Smooth muscle cell (in vitro differentiated cells): ENCODE results near the gene PTPRN2. TPM values are rescaled to one million over a fixed set of nuclear protein-coding genes. Genes with fewer than 3 reads are reported as not detected.

Experiments
- DNase-seq: peaks from one replicate; lab custom pipeline; 2025; ENCODE audit not compliant: unreplicated experiment; lab: John Stamatoyannopoulos, UW
- H2AFZ ChIP-seq: fragments of 200-600 bp; sonication (generic); 2 replicates; pipeline ENCODE4 v1.6.0; 2016; ENCODE audit warnings: antibody characterized with exemption, low read depth, mild to moderate bottlenecking
- H3F3A ChIP-seq: fragments of 200-600 bp; sonication (generic); 2 replicates; pipeline ENCODE4 v1.6.0; 2017; ENCODE audit warnings: antibody characterized with exemption, low read depth
- H3K27ac ChIP-seq: fragments of 200-600 bp; sonication (generic); 2 replicates; pipeline ENCODE4 v1.5.1; 2016; ENCODE audit warnings: low read depth, mild to moderate bottlenecking
- H3K27me3 ChIP-seq: fragments of 200-600 bp; sonication (generic); 2 replicates; pipeline ENCODE4 v1.6.1; 2016; ENCODE audit warnings: low read depth, mild to moderate bottlenecking
- H3K36me3 ChIP-seq: fragments of 200-600 bp; sonication (generic); 2 replicates; pipeline ENCODE4 v1.5.1; 2016; ENCODE audit warnings: low read depth
- H3K4me1 ChIP-seq: fragments of 200-600 bp; sonication (generic); 2 replicates; pipeline ENCODE4 v1.5.1; 2016; ENCODE audit warnings: low read depth
- H3K4me2 ChIP-seq: fragments of 200-600 bp; sonication (generic); 2 replicates; pipeline ENCODE4 v1.6.0; 2016; ENCODE audit warnings: mild to moderate bottlenecking
- H3K4me3 ChIP-seq: fragments of 200-600 bp; sonication (generic); 2 replicates; pipeline ENCODE4 v1.5.1; 2016; ENCODE audit warnings: mild to moderate bottlenecking
- H3K79me2 ChIP-seq: fragments of 200-600 bp; sonication (generic); 2 replicates; pipeline ENCODE4 v1.6.0; 2016; ENCODE audit warnings: low read depth, mild to moderate bottlenecking
- H3K9ac ChIP-seq: fragments of 200-600 bp; sonication (generic); 2 replicates; pipeline ENCODE4 v1.6.0; 2016; ENCODE audit warnings: low read depth
- H3K9me3 ChIP-seq: fragments of 200-600 bp; sonication (generic); replicated peaks from 2 replicates; pipeline ENCODE4 v1.5.1; 2016; ENCODE audit warnings: low read depth
- H4K20me1 ChIP-seq: fragments of 200-600 bp; sonication (generic); 2 replicates; pipeline ENCODE4 v1.6.0; 2016; ENCODE audit warnings: low read depth
- WGBS: methylation state at CpG from one replicate; pipeline ENCODE4 v1.1.7; 2016; ENCODE audit warnings: low lambda C conversion rate; 5-methylcytosine and 5-hydroxymethylcytosine counted together
- polyA plus RNA-seq: library from polyadenylated mRNA; unstranded; fragments of >200 nt; fragmentation: Nextera tagmentation; extraction: Ambion mirVana; gene quantifications from 2 replicates; pipeline ENCODE4 v1.2.1, GENCODE V29; 2016
- total RNA-seq: library from RNA; depleted of rRNA; stranded (reverse); fragments of >200 nt; gene quantifications from 2 replicates; pipeline ENCODE4 v1.2.3, GENCODE V29; 2014
- TF ChIP-seq, protein P1 (sequence below): fragments of 200-600 bp; sonication (generic); IDR thresholded peaks from 2 replicates; pipeline ENCODE4 v1.5.1; 2017; ENCODE audit warnings: borderline replicate concordance, mild to moderate bottlenecking, antibody characterized with exemption; ENCODE audit not compliant: insufficient read depth, poor library complexity, severe bottlenecking

PTPRN2 gene
- total and polyA plus RNA-seq, 2 experiments from 2014 or later, result 0.09 to 0.87 TPM

DNA sequence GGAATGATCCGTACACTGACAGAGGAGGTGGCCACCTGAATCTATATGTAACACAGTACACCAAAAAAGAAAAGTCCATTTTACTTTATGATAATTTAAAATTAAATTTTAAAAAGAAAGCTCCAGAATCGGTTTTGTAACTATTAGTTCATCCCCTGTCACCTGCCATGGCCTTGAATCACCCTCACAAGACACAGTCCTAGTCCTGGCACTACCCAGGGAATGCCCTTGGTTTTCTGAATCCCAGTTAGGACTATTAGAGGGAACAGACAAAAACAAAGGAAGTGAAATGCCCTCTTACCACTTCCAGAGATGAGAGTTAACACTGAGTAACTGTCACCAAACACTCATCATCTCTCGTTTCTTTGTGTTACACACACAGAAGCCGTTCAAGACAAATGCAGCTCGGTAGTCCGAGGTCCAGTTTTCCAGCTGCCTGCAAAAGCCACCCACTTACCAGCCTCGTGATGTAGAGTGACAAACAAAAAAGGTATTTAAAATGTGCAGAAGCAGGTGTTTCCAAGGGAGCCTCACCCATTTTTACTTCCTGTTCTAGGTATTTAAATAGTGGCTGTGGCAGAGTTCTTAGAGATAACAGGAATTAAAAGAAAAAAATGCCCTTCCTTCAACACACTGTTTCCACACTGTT is 6.1 kb downstream of the PTPRN2 start:
- no peak for DNase-seq

DNA sequence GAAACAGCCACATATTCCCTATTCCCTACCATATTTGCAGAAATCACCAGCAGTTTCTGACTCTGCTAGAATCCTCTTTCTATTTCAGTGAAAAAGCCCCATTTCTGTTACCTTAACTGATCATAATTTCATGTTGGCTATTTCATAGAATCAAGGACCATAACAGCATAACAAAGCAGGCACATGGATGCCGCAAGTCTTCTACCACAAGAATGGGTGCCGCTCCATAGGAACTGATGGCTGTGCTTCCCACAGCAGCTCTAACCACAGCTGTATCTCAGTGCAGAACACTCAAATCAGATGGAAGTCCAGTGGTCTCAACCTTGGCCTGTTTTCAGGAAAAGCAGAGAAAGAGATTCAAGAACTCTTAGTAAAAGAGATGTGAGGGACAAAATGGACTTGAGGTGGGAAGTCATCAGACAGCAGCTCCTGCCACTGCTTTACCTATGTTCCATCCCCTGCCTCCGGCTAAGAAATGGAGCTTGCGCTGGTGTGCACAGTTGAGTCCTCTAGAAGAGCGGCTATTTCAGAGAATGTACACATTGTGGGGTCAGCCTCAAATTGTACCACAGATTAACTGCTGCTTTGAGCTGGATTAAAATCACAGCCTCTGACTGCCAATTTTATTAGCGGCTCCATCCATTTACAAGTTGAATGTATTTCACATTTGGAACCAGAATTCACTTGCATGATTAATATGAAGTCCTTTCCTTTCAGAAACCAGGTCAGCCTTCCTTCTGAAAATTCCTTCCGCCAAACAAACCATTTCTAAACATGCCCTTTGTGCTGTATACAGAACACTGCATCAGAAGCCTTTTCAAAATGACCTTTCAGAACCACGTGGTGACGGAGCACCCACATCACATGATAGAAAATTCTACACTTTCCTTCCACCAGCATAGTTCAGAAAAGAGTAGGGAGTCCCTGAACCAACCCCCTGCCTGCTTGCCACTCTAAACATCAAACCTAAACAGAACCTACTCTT is 7.7 kb downstream of the PTPRN2 start:
- H2AFZ ChIP-seq, result no peak overlapping the region
- H3K9ac ChIP-seq, result no peak overlapping the region
- H3K4me1 ChIP-seq, result no peaks in the 10 kb centered on the region
- H3K27ac ChIP-seq, result no peak overlapping the region
- no peaks in the 10 kb centered on the region for H3K9me3 ChIP-seq
- TF ChIP-seq, protein P1, sequence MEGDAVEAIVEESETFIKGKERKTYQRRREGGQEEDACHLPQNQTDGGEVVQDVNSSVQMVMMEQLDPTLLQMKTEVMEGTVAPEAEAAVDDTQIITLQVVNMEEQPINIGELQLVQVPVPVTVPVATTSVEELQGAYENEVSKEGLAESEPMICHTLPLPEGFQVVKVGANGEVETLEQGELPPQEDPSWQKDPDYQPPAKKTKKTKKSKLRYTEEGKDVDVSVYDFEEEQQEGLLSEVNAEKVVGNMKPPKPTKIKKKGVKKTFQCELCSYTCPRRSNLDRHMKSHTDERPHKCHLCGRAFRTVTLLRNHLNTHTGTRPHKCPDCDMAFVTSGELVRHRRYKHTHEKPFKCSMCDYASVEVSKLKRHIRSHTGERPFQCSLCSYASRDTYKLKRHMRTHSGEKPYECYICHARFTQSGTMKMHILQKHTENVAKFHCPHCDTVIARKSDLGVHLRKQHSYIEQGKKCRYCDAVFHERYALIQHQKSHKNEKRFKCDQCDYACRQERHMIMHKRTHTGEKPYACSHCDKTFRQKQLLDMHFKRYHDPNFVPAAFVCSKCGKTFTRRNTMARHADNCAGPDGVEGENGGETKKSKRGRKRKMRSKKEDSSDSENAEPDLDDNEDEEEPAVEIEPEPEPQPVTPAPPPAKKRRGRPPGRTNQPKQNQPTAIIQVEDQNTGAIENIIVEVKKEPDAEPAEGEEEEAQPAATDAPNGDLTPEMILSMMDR, result no peak
- H3K27me3 ChIP-seq, result peaks cover 14% of the 10 kb centered on the region
- no peak overlapping the region for H3K4me3 ChIP-seq
- no peaks in the 10 kb centered on the region for H3F3A ChIP-seq
- no peaks in the 10 kb centered on the region for H4K20me1 ChIP-seq
- no peak for DNase-seq
- WGBS, result 85% methylated on average over 9 of the region's 9 CpGs
- H3K36me3 ChIP-seq, result no peaks in the 10 kb centered on the region
- no peak overlapping the region for H3K4me2 ChIP-seq
- no peaks in the 10 kb centered on the region for H3K79me2 ChIP-seq

More for the DNA sequence above, 6.1 kb downstream of the PTPRN2 start:
- no peak overlapping the region for H3K4me2 ChIP-seq
- H3K9ac ChIP-seq, result no peak overlapping the region
- TF ChIP-seq, protein P1, result no peak
- no peaks in the 10 kb centered on the region for H4K20me1 ChIP-seq
- H2AFZ ChIP-seq, result no peak overlapping the region
- no peaks in the 10 kb centered on the region for H3K4me1 ChIP-seq
- no peaks in the 10 kb centered on the region for H3K9me3 ChIP-seq
- peaks cover 30% of the 10 kb centered on the region for H3K27me3 ChIP-seq
- H3K79me2 ChIP-seq, result no peaks in the 10 kb centered on the region
- no peaks in the 10 kb centered on the region for H3F3A ChIP-seq
- H3K36me3 ChIP-seq, result no peaks in the 10 kb centered on the region
- no peak overlapping the region for H3K4me3 ChIP-seq
- WGBS, result 75% methylated on average over 7 of the region's 7 CpGs
- H3K27ac ChIP-seq, result no peak overlapping the region

DNA sequence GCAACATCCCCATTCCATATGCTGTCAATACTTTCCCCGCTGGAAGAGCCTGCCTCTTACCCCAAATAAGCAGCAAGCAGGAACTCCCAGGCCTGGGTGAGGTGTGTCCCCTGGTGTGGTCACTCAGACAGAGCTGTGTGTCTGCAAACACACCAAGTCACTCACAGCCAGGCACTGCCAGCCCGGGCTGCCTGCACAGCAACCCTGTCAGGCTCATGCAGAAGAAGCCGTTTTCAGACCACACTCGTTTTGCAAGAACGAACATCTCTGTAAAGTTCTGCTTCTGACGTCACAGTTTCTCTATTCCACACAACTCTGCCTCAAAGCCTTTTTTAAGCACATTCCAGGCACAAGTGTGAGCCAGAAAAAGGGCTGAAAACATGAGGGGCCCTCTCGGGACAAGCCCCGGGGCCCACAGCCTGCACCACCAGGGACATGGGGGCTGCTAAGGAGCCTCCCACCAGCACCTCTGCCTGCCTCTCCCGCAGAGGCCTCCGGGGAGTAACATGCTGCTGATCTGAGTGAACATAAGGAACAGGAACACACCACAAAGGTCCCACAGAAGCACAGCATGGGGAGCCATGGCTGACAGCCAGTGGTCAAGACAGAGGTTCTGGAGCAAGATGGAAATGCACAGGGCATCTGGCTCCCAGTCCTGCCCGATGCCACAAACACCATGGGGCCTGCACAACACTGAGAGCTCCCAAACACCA is 11.4 kb downstream of the PTPRN2 start:
- no peaks in the 10 kb centered on the region for H4K20me1 ChIP-seq
- no peaks in the 10 kb centered on the region for H3K79me2 ChIP-seq
- H3K27ac ChIP-seq, result no peak overlapping the region
- TF ChIP-seq, protein P1, result no peak
- H3K27me3 ChIP-seq, result peaks cover 24% of the 10 kb centered on the region
- no peak overlapping the region for H3K4me3 ChIP-seq
- H3K9ac ChIP-seq, result no peak overlapping the region
- H3K4me2 ChIP-seq, result no peak overlapping the region
- H3K9me3 ChIP-seq, result no peaks in the 10 kb centered on the region
- no peaks in the 10 kb centered on the region for H3F3A ChIP-seq
- no peak overlapping the region for H2AFZ ChIP-seq
- DNase-seq, result no peak
- H3K36me3 ChIP-seq, result no peaks in the 10 kb centered on the region
- H3K4me1 ChIP-seq, result no peaks in the 10 kb centered on the region
- WGBS, result 91% methylated on average over 11 of the region's 11 CpGs
